Stimulated activated CD8-positive, alpha-beta memory T cell treated with anti-CD3 and anti-CD28 coated beads, Interleukin-15, amount 100 ng/mL, for 4 hours (primary cell): Measurements from ENCODE around the gene ANKRD23.
"Not testable (repeated sequence)": the region's sequence is repeated elsewhere in the genome, so short reads cannot be mapped to it uniquely, and the experiment has no call there.

ENCODE experiments used
- DNase-seq, 2 donors: peaks; one replicate each; pipeline ENCODE4 v3.0.0-alpha.2; 2020; ENCODE audit warnings: low read depth in 2 of 2

The ANKRD23 gene

GRCh38 chr2:96816127-96816835 is 27.5 kb downstream of the ANKRD23 start, which contains the start of gene CNNM3:
CNNM3 (plus strand) TSS chr2:96816268; CDS start chr2:96816278, 10 bp downstream.
- peak; percentile 89 to 94 for DNase-seq

DNA sequence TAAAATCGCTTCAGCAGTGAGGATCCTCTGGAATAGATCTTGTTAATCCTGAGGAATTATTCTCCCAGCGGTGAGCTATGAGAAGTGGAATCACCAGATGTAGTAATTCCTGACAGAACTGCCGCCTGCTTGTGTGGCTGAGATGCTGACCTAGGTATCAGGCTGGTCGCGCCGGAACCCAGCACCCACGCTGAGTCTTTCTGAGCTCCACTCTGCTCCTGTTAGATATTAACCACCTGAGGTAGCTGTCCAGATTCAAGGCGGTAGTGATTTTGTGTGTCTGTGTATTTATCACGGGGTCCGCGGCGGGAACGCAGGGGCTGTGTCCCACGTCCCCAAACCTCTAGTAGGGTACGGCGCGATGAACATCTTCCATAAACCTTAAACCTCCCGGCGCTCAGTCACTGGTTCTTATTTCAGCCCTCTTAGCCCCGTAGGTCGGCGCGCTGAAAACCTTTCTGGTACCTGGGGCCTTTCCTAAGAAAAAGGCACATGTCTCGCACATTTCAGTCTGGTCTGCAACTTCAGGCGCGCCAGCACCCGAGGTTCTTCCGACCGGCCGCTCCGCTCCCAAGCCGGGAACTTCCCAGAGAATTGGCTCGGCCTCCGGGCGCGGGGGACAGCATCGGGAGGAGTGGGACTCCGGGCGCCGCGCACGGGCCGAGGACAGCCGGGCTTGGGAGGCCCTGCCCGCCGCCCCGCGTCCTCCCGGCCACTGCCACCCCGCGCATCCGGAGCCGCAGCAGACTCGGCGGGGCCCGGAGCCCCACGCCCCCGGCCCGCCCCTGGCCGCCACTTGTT is 28.3 kb downstream of the ANKRD23 start:
- DNase-seq = no peak

DNA sequence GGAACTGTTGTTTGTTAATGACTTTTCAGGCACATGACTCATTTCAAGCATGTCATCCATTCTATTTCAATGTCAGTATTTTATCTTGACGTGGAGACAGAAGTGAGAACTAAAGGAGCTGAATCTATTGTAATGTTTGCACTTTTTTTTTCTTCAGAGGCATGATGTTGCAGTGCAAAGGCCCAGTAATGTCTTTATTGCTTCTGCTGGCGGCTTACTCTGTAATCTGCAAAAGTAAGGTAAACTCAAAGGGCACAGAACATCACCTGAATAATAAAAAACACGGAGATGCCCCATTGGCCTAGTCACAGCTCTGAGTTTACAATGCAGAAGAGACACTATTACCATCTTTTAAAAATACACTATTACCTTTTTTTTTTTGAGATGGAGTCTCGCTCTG is 30.2 kb downstream of the ANKRD23 start:
- DNase-seq = no peak

DNA sequence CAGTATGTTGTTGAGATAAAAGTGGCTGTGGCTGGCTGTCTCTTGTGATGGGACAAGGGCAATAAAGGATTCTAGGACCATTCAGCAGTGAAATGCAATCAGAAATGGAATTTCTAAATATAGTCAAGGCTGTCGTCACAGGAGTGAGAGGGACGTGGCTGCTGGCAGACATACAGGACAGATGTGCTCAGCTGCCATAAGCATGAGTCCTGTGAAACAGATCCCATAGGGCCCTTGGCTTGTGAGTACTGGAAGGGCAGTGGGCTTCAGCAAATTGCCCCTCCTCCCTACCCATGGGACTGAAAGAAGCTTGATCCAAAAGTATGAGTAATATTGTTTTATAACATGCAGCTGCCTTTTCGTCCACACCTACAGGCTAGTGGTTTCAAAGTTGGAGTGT is 31.9 kb downstream of the ANKRD23 start:
- no peak for DNase-seq

DNA sequence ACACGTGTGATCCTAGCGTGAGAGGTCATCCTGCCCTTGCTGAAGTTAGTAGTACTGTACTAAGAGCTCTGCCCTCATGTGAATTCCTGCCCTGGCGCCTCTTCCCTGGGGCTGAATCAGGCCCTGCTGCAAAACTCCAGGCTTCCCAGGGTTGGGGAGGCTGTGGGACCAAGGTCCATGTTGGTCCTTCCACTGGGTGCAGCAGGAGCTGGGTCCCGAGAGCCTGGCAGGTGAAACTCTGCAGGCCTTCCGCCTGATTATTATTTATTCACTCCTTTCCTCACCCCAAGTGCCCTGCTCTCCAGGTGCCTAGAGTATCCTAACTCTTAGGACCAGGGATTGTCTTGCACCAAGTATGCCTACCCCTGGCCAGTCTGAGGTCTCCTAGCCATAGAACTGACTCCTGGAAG is 33.0 kb downstream of the ANKRD23 start:
- no peak for DNase-seq

DNA sequence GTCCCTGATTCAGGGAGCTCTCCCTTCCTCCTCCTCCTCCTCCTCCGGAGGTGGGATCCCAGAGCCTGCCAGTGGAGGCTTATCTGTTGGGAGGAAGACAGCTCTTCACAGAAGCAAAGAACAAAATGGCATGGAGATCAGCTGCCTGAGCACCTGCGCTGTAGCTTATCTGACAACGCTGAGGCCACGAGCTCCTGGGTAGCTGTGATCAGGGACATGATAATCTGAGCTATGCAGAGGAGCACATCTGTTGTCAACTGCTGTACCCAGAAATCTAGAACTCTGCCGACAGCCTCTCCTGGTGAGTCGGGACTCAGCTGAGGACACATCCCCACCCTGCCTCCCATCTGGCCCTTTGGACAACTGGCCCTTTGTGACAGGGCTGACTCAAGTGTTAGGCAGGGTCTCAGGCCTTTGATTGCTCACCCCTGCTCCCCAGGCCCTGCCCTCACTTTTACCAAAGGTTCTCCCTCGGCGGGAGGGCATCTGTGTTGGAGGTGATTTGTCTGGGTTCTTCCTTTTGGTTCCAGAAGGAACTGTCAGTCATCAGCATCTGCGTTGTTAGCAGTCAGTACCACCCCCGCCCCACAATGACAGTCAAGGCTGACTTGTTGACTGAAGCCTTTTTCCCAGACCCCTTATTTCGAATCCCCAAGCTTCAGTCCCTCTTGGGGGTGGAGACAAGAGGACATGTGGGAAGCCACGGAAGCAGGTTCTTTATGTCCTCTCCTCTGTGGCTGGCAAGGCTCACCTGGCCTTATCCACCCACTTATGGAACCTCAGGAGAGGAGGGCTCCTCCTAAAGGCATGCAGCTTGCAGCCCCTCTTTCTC is 33.7 kb downstream of the ANKRD23 start:
- no peak for DNase-seq

DNA sequence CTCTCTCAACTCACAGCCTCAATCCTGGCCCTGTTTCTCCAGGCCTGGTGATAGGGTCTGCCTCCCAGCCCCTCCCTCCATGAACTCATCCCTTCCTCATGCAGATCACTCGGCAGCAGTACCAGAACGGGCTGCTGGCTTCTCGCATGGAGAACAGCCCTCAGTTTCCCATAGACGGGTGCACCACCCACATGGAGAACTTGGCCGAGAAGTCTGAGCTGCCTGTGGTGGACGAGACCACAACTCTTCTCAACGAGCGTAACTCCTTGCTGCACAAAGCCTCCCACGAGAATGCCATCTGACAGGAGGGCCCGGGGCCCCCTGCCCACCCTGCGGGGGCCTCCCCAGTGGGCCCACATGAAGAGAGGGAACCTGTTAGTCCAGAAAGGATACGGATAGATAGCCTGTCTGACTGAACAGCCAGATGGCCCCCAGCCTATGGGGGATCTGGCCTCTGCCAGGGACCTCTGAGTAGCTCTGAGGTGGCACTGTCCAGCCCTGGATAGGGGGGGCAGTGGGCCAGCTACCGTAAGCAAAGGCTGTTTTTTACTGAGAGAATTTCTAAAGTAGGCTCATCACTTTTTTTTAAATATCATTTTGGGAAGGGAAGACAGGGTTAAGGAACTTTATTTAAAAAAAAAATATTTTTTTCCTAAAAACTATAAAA is 34.5 kb downstream of the ANKRD23 start:
- DNase-seq = no peak

GRCh38 chr2:96808176-96808837 is 35.5 kb downstream of the ANKRD23 start:
- no peak for DNase-seq

- no peak for DNase-seq
Measured at GRCh38 chr2:96807127-96807471, 36.7 kb downstream of the ANKRD23 start.

DNA sequence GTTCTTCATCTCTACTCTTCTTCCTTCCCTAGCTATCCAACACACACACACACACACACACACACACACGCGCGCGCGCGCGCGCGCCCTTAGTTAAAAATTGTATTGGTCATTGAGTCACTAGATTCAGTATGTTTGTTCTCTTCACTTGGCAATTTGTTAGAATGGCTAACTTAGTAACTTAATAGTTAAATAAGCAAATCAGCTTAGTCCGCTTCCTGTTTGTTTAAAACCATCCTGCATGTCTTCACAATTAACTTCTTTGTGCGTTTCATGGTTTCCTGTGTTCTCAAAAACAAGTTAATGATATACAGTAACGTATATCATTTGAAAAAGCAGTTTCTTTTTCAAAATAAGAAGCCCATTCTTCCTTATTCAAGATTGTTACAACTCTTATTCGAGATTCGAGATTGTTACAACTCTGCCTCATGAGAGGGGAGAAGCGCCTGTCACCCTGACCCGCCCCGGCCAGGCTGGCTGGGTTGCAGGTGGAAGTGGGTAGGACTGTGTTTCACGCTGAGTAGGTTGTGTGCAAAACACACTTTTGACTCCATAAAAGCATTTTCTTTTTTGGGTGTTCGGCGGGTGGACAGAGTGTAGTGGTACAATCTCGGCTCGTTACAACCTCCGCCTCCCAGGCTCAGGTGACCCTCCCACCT is 37.2 kb downstream of the ANKRD23 start:
- peak in 1 of 2 donors; percentile 9 for DNase-seq

DNA sequence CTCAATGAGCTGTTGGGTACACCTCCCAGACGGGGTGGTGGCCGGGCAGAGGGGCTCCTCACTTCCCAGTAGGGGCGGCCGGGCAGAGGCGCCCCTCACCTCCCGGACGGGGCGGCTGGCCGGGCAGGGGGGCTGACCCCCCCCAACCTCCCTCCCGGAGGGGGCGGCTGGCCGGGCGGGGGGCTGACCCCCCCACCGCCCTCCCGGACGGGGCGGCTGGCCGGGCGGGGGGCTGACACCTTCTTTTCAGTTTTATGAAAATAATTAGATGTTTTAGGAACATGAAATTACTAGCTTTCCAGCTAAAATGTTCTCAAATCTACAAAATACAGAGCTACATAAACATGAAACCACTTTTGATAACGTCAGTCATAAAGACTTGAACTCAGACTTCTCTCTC is 37.9 kb downstream of the ANKRD23 start:
- DNase-seq = not testable (repeated sequence)

- DNase-seq = no peak
Measured at GRCh38 chr2:96804986-96805385, 38.8 kb downstream of the ANKRD23 start.

GRCh38 chr2:96802721-96803120 is 41.1 kb downstream of the ANKRD23 start:
- no peak for DNase-seq

GRCh38 chr2:96801786-96802595 is 41.8 kb downstream of the ANKRD23 start:
- peak in 1 of 2 donors; percentile 13 for DNase-seq

GRCh38 chr2:96801005-96801785 is 42.6 kb downstream of the ANKRD23 start:
- DNase-seq = peak; percentile 32 to 53

DNA sequence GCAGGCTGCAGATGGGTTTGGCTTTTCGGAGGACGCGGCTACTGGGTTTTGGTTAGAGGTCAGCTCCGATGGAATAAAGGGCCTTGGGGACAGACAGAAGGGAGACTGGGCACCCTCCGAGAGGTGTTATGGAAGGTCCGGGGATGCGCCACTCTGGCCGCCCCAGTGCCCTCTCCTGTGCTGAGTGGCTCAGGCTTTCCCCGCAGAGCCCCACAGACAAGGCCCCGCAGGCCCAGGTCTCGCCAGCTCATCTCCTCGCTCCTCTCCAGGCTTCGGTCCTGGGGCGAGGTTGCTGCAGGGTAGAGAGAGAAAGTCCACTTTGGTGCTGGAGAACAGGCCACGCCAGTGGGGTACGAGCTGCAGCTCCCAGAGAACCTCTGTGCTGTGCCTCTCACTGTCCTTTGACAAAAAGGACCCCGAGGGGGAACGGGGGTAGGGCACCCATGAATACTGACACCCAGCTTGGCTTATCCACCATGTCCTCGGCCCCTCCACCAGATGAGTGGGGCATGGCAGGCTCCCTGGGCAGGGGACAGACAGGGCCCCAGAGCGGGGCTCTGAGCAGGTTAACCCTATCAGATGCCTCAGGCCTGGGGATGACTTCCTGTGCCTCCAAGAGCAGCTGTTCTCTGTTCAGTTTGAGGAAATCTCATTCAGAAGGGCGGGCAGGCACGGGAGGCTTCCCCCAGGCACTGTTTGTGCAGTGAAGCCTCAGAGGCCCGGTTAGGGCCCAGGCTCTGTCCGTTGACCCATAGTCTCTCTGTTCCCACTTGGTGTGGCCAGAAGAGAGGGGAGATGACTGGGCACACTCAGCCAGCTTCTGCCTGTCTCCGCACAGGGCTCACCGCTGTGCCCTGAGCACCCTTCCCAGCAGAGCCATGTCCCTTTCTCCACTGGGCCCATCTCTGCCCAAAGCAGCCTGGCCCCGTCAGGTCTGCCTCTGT is 43.5 kb downstream of the ANKRD23 start:
- no peak for DNase-seq

DNA sequence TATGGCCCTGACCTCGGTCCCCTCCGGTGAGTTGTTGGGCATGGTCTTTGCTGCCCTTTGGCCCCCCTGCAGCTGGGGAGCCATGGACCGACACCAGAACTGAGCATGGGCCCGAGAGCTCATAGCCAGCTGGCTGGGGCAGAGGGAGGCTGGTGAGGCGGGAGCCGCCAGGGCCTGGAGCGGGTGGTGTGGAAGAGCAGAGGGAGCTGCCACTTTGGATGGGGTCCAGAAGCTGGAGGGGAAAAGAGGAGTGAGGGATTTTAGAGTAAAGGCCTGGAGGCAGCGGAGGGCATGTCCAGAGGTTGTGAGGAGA is 44.2 kb downstream of the ANKRD23 start:
- no peak for DNase-seq
